Colonic mucosa (tissue), 4 donors: Measurements from ENCODE around the gene OR6P1. TPM values are rescaled to one million over a fixed set of nuclear protein-coding genes. Genes with fewer than 3 reads are reported as not detected.

Source experiments
- DNase-seq: peaks from one replicate; pipeline ENCODE4 v3.0.0-alpha.2; 2020
- H3K27ac ChIP-seq: fragments of 200-600 bp; one replicate; pipeline ENCODE4 v1.8.0; 2021
- H3K27me3 ChIP-seq: fragments of 200-600 bp; one replicate; pipeline ENCODE4 v1.8.0; 2021
- H3K36me3 ChIP-seq: fragments of 200-600 bp; one replicate; pipeline ENCODE4 v1.8.0; 2021
- H3K4me1 ChIP-seq: fragments of 200-600 bp; one replicate; pipeline ENCODE4 v1.8.0; 2021; ENCODE audit warnings: mild to moderate bottlenecking
- H3K4me3 ChIP-seq: fragments of 200-600 bp; one replicate; pipeline ENCODE4 v1.8.0; 2021
- H3K9ac ChIP-seq, 2 donors: one replicate each; pipeline ENCODE4 v1.7.0; 2013; ENCODE audit warnings: control low read depth in 2 of 2, low read depth in 2 of 2, low read length in 2 of 2
- H3K9me3 ChIP-seq: fragments of 200-600 bp; one replicate; pipeline ENCODE4 v1.8.0; 2021
- intact Hi-C: fragments of 100-400 bp; cut with DNase I; formaldehyde crosslinking; loops from one replicate; pipeline ENCODE4 v1.14.1; 2022
- total RNA-seq, 2 donors: library from RNA; stranded (reverse); fragmentation: NEBNext Ultra II Directional in 1 of 2; extraction: Animal tissue kit (Norgen Biotek cat#: 25700) in 1 of 2; gene quantifications; one replicate each; pipeline ENCODE4 v1.2.1, GENCODE V29; 2021
- TF ChIP-seq, protein P1 (sequence below): fragments of 200-600 bp; IDR thresholded peaks from one replicate; pipeline ENCODE4 v1.8.0; 2022; ENCODE audit warnings: antibody characterized with exemption, mild to moderate bottlenecking
- donor health status: healthy.
- donor health status: DM: no; HTN: no; CAD: no.
- donor health status: DM: no; HTN: no; CAD: no.

The OR6P1 gene
- total RNA-seq, 2 donors from 2014 or later: not detected

DNA sequence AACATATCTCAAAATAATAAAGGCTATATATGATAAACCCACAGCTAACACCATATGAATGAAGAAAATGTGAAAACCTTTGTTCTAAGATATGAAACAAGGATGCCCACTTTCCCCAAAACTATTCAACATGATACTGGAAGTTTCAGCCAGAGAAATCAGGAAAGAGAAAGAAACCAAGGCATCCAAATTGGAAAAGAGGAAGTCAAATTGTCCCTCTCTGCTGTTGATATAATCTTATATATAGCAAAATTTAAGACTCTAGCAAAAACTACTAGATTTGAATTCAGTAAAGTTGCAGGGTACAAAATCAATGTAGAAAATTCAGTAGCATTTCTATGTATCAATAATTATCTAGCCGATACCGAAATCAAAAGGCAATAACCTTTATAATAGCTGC lies 30.4 kb upstream of the OR6P1 start:
- Histone ChIP-seq H3K27ac (no peak overlapping the region), H3K4me3 (no peak overlapping the region), H3K4me1 (no peaks in the 10 kb centered on the region), H3K27me3 (no peaks in the 10 kb centered on the region), H3K9me3 (no peaks in the 10 kb centered on the region), H3K9ac (no peak overlapping the region), H3K36me3 (no peaks in the 10 kb centered on the region)
- DNase-seq: no peak
- intact Hi-C loops: no loop called here
- TF ChIP-seq, protein P1, sequence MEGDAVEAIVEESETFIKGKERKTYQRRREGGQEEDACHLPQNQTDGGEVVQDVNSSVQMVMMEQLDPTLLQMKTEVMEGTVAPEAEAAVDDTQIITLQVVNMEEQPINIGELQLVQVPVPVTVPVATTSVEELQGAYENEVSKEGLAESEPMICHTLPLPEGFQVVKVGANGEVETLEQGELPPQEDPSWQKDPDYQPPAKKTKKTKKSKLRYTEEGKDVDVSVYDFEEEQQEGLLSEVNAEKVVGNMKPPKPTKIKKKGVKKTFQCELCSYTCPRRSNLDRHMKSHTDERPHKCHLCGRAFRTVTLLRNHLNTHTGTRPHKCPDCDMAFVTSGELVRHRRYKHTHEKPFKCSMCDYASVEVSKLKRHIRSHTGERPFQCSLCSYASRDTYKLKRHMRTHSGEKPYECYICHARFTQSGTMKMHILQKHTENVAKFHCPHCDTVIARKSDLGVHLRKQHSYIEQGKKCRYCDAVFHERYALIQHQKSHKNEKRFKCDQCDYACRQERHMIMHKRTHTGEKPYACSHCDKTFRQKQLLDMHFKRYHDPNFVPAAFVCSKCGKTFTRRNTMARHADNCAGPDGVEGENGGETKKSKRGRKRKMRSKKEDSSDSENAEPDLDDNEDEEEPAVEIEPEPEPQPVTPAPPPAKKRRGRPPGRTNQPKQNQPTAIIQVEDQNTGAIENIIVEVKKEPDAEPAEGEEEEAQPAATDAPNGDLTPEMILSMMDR: no peak

DNA sequence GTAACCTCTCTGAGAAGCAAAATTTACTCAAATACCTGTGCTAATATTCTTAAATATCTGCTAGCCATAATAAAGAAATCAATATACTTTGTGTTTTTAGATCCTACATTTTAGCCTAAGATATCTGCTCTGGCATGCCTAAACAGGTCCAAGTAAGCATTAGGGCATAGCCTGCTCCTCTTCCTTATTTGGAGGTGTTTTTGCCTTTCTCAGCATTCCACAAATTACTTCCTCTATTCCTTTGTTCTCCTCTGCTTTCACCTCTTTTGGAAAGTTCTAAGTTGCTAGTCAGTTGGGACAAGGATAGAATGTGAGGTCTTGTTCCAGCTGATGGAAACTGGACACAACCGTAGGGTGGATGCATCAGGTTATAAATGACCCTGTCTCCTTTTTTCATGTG lies 16.6 kb upstream of the OR6P1 start:
- Histone ChIP-seq H3K36me3 (no peaks in the 10 kb centered on the region), H3K27me3 (no peaks in the 10 kb centered on the region), H3K27ac (no peak overlapping the region), H3K4me1 (no peaks in the 10 kb centered on the region), H3K9me3 (no peaks in the 10 kb centered on the region), H3K9ac (no peak overlapping the region), H3K4me3 (no peak overlapping the region)
- intact Hi-C loops: no loop called here
- DNase-seq: no peak
- TF ChIP-seq, protein P1: no peak

DNA sequence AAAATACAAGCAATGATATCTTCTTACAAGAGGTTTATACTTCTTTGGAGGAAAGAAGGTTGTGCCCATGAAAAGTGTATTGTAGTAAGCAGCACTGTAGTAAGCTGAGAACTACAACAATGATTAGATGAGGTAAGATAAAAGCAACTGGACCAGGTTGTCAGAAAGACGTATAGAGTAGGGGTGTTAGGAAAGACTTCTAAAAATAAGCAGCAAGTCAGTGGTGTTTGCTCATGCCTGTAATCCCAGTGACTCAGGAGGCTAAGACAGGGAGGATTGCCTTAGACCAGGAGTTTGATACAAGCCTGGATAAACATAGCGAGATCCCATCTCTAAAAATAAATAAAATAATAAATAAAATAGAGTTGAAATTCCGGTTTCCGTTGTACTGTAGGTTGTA lies 13.6 kb upstream of the OR6P1 start:
- Histone ChIP-seq H3K4me3 (no peak overlapping the region), H3K27ac (no peak overlapping the region), H3K9me3 (no peaks in the 10 kb centered on the region), H3K27me3 (no peaks in the 10 kb centered on the region), H3K36me3 (no peaks in the 10 kb centered on the region), H3K9ac (no peak overlapping the region), H3K4me1 (no peaks in the 10 kb centered on the region)
- intact Hi-C loops: no loop called here
- TF ChIP-seq, protein P1: no peak
- DNase-seq: no peak

DNA sequence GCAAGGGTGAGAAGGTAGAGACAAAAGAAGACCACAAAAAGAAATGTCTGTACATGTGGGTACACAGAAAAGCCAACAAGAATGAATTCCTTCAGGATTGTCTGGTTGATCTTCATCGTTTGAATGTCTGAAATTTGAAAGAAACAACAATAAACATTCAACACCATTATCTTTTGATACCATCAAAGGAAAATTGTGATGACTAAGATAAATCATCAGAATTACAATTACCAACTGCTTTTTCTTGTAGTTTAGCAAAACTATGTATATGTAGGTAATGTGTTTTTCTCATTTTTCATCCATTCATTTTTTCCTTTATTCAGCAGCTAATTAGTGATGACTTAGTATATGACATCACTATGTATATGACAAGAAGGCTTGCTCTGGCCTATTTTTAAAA lies 9.4 kb upstream of the OR6P1 start, which contains the start of gene OR10X1:
Gene OR10X1 (minus strand): TSS at position 167 of the 400 bp plus-strand sequence. CDS start 0 bp downstream, at position 167.
- no peaks in the 10 kb centered on the region for H3K4me1 ChIP-seq
- intact Hi-C loops: no loop called here
- H3K9ac ChIP-seq: no peak within 1 kb of the TSS
- H3K9me3 ChIP-seq: no peaks in the 10 kb centered on the region
- no peak for DNase-seq
- H3K36me3 ChIP-seq: no peaks in the 10 kb centered on the region
- no peak within 1 kb of the TSS for H3K4me3 ChIP-seq
- TF ChIP-seq, protein P1: no peak
- H3K27me3 ChIP-seq: no peaks in the 10 kb centered on the region
- H3K27ac ChIP-seq: no peak within 1 kb of the TSS

DNA sequence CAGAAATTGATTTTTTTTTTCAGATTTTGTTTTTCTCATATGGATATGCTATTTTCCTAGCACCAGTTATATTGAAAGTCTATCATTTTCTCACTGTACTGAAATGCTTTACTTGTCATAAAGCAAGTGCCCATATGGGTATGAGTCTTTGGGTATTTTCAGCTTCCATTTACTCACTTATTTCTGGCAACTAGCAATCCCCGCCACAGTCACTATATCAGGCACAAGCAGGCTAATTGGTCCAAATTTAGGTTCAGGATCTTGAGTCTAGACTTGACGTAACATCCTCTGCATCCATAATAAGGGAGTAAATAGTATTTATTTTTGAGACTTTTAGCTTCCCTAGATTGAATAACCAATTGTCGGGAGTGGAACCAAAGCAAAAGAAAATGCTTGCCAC lies 7.2 kb upstream of the OR6P1 start:
- TF ChIP-seq, protein P1: no peak
- DNase-seq: no peak
- H3K27ac ChIP-seq: no peak overlapping the region
- H3K9ac ChIP-seq: no peak overlapping the region
- H3K27me3 ChIP-seq: no peaks in the 10 kb centered on the region
- no peak overlapping the region for H3K4me3 ChIP-seq
- intact Hi-C loops: no loop called here
- H3K36me3 ChIP-seq: no peaks in the 10 kb centered on the region
- no peaks in the 10 kb centered on the region for H3K9me3 ChIP-seq
- H3K4me1 ChIP-seq: no peaks in the 10 kb centered on the region

DNA sequence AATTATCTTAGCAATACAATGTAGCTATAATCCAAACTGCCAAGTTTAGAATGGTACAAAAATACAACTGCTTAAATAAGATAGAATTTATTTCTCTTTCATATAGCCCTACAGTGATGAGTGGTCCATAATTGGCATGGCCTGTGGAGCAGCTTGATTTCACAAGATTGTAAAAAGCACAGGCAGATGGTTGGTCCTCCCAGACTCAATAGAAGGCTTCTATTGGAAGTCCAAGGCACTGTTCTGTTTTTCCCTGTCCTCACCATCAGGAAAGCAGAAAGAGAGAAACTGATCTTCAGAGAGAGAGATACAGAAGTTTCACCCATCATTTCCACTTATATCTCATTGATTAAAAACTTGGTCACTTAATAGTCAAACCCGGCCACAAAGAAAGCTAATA lies 1.8 kb upstream of the OR6P1 start:
- Histone ChIP-seq H3K9ac (no peak overlapping the region), H3K27me3 (no peaks in the 10 kb centered on the region), H3K27ac (no peak overlapping the region), H3K36me3 (no peaks in the 10 kb centered on the region), H3K4me1 (no peaks in the 10 kb centered on the region), H3K4me3 (no peak overlapping the region), H3K9me3 (no peaks in the 10 kb centered on the region)
- DNase-seq: no peak
- intact Hi-C loops: no loop called here
- TF ChIP-seq, protein P1: no peak
